Memory B cell (primary cell): ENCODE results near the gene SEPSECS.

ENCODE experiments used
- ATAC-seq: fragments of 150-1000 bp; cut with Tn5 transposase; 2 replicates; pipeline ENCODE4 v1.10.0; 2021; ENCODE audit warnings: low read depth, mild to moderate bottlenecking, moderate library complexity
- DNase-seq, 2 donors: peaks; one replicate each; pipeline ENCODE4 v3.0.0; 2022; ENCODE audit warnings: low spot score in 2 of 2
- H3K27ac Mint-ChIP-seq: one replicate; pipeline ENCODE4 v1.8.0; 2022; ENCODE audit warnings: mild to moderate bottlenecking, moderate library complexity, mixed read lengths
- H3K27me3 Mint-ChIP-seq: one replicate; pipeline ENCODE4 v1.8.0; 2022; ENCODE audit warnings: mixed read lengths
- H3K36me3 Mint-ChIP-seq: one replicate; pipeline ENCODE4 v1.8.0; 2022; ENCODE audit warnings: mild to moderate bottlenecking, mixed read lengths
- H3K4me1 Mint-ChIP-seq: one replicate; pipeline ENCODE4 v1.8.0; 2022; ENCODE audit warnings: mixed read lengths
- H3K4me3 Mint-ChIP-seq: one replicate; pipeline ENCODE4 v1.8.0; 2022; ENCODE audit warnings: mild to moderate bottlenecking, moderate library complexity, mixed read lengths
- H3K9me3 Mint-ChIP-seq: one replicate; pipeline ENCODE4 v1.8.0; 2022; ENCODE audit warnings: mixed read lengths

SEPSECS gene

DNA sequence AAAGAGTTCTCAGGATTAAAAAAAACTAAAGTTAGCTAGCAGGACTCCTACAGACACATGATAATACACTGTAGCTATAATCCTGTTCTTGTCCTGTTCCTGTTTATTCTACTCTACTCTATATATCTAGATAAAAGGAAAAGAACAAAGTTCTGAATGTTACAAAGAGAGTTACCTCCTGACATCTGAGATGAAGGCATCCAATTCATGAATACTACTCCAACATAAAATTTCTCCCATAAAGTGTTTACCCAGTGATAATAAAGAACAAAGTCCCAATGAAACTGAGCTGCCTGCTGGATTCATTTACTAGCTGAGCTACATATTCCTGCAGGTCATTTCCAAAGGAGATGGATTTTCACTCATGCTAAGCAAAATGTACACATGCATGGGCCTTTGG is 27.1 kb downstream of the SEPSECS start:
- Mint-ChIP-seq H3K27me3 (no peaks in the 10 kb centered on the region), H3K4me1 (peaks cover 3% of the 10 kb centered on the region), H3K27ac (no peak overlapping the region), H3K4me3 (no peak overlapping the region), H3K36me3 (peaks cover 35% of the 10 kb centered on the region), H3K9me3 (peaks cover 7% of the 10 kb centered on the region)
- no peak for ATAC-seq
- no peak for DNase-seq

DNA sequence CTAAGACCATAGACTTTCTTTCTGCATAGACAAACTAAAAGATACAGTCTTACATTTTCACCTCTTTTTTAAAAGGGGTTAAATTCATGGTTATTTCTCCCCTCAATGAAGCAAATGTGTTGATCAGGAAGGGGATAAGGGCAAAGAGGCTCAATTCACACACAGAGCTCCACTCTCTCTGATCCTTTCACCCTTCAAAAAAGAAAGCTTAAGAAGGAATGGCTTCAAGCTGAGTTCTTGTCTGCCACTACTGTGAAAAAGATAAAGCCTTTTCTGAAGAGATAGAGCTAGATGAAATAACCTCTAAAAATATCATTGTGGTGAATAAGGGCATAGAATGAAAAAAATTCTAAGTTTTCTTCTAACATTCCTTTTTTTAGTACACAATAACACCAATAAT is 28.3 kb downstream of the SEPSECS start:
- no peak overlapping the region for H3K4me3 Mint-ChIP-seq
- H3K4me1 Mint-ChIP-seq: peaks cover 3% of the 10 kb centered on the region
- DNase-seq: no peak
- no peak for ATAC-seq
- H3K36me3 Mint-ChIP-seq: peaks cover 34% of the 10 kb centered on the region
- H3K27ac Mint-ChIP-seq: no peak overlapping the region
- H3K27me3 Mint-ChIP-seq: no peaks in the 10 kb centered on the region
- H3K9me3 Mint-ChIP-seq: peaks cover 3% of the 10 kb centered on the region

DNA sequence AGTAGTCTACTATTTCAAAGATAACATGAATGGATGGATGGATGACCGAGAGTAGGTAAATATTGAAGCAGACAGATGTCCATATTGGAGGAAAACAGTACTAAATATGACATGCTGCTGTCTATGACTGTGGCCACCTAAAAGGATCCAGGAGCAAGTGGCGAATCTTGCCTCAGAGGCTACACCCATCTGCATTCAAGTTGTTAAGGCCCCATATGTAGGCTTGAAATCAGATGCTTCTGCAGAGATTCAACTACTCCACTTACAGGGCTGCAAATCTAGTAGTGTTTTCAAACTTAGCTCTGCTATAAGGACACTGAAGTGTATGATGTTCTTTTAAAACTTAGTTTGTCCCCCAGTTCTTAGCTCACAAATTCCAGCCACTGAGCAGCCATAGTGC is 28.9 kb downstream of the SEPSECS start:
- no peak overlapping the region for H3K27ac Mint-ChIP-seq
- H3K4me1 Mint-ChIP-seq: peaks cover 3% of the 10 kb centered on the region
- H3K9me3 Mint-ChIP-seq: peaks cover 3% of the 10 kb centered on the region
- H3K4me3 Mint-ChIP-seq: no peak overlapping the region
- H3K27me3 Mint-ChIP-seq: no peaks in the 10 kb centered on the region
- peaks cover 30% of the 10 kb centered on the region for H3K36me3 Mint-ChIP-seq
- no peak for ATAC-seq
- DNase-seq: no peak

DNA sequence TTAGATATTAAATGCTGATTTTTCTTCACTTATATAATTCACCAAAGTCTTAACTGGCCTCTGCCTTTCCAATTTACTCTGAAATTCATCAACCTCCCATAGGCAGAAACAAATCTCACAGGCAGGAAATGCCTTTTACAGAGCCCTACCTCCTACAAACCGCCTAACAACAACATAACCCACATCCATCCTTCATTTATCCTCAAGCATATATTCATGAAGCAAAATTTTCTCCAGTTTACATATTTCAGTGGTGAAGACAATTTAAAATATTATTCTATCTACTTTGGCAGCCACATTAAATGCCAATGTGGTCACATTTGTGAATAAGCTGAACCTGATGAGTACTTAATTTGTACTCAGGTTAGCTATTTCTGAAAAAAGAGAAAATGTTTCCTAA is 30.3 kb downstream of the SEPSECS start:
- peaks cover 21% of the 10 kb centered on the region for H3K36me3 Mint-ChIP-seq
- H3K27me3 Mint-ChIP-seq: no peaks in the 10 kb centered on the region
- DNase-seq (no peak), ATAC-seq (no peak)
- no peak overlapping the region for H3K27ac Mint-ChIP-seq
- H3K4me3 Mint-ChIP-seq: no peak overlapping the region
- H3K4me1 Mint-ChIP-seq: no peaks in the 10 kb centered on the region
- H3K9me3 Mint-ChIP-seq: peaks cover 3% of the 10 kb centered on the region

DNA sequence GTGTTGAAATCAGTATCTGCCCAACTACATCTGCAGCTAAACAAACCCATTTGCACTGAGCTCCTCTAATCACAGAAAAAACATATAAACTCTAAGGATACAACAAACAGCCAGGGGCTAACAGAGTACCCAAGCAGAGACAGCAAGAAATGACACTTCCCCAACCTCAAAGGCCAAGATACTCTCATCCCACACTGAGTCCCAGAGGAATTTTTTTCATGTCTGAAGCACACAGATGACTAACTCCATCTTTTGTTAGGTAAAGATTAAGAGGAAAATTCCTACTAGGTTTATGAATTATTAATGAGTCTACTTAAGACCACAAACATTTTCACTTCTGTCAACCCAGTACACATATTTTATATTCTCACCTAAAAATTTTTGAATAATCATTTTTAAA is 31.6 kb downstream of the SEPSECS start:
- Mint-ChIP-seq H3K36me3 (peaks cover 24% of the 10 kb centered on the region), H3K27ac (no peak overlapping the region), H3K4me1 (no peaks in the 10 kb centered on the region), H3K9me3 (no peaks in the 10 kb centered on the region), H3K27me3 (no peaks in the 10 kb centered on the region), H3K4me3 (no peak overlapping the region)
- no peak for ATAC-seq
- no peak for DNase-seq

DNA sequence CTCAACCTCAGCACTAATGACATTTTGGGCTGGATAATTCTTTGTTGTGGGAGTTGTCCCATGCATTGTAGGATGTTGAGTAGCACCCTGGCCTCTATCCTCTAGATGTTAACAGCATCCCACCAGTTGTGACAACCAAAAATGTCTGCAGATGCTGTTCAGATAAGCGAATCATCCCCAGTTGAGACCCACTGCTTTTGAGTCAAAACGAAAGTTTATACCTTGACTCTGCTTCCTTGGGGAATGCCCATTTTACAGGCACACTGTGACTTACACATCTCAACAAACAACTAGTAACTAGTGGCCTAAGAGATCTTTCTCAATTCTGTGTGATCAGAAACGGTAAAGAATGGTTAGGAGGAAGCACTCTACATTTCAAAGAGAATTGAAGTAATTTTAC is 37.0 kb downstream of the SEPSECS start:
- no peak for ATAC-seq
- Mint-ChIP-seq H3K27ac (no peak overlapping the region), H3K27me3 (no peaks in the 10 kb centered on the region), H3K4me3 (no peak overlapping the region), H3K36me3 (peaks cover 21% of the 10 kb centered on the region), H3K9me3 (no peaks in the 10 kb centered on the region), H3K4me1 (no peaks in the 10 kb centered on the region)
- no peak for DNase-seq

DNA sequence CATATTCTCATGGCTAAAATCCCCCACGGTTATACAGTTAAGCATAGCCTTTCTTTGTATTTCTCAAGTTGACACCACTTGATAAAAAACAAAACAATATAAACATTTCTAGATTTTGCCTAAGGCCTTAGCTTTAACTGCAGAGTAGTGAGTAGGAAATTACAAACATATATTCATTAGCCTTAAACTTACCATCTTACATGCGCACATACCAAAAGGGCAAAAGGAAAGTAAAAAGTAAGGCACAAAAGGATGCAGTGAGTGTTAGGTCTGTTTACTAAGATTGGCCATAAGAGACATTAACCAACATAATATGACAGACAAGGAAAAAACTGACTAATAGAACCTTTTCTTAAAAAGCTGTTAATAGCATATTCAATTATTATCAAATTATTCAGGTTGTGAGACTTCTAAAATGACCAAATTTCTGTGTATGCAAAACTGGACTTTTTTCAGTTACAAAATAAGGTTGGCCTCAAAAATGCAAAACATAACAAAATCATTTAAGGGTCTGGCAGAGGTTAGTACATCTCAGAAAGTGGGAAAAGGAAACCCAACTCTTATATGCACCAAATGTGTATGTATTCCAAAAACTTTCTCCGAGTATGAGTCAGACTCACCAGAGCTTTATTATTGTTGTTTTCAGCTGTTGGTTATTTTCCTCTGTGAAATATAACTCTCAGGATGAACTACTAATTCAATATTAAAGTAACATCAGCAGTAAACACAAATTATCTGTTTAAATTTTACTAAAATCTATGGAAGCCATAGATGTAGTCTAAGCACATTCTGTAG is 39.9 kb downstream of the SEPSECS start:
- DNase-seq (no peak), ATAC-seq (no peak)
- no peaks in the 10 kb centered on the region for H3K4me1 Mint-ChIP-seq
- no peak overlapping the region for H3K4me3 Mint-ChIP-seq
- no peaks in the 10 kb centered on the region for H3K9me3 Mint-ChIP-seq
- H3K27me3 Mint-ChIP-seq: no peaks in the 10 kb centered on the region
- peaks cover 14% of the 10 kb centered on the region for H3K36me3 Mint-ChIP-seq
- H3K27ac Mint-ChIP-seq: no peak overlapping the region

DNA sequence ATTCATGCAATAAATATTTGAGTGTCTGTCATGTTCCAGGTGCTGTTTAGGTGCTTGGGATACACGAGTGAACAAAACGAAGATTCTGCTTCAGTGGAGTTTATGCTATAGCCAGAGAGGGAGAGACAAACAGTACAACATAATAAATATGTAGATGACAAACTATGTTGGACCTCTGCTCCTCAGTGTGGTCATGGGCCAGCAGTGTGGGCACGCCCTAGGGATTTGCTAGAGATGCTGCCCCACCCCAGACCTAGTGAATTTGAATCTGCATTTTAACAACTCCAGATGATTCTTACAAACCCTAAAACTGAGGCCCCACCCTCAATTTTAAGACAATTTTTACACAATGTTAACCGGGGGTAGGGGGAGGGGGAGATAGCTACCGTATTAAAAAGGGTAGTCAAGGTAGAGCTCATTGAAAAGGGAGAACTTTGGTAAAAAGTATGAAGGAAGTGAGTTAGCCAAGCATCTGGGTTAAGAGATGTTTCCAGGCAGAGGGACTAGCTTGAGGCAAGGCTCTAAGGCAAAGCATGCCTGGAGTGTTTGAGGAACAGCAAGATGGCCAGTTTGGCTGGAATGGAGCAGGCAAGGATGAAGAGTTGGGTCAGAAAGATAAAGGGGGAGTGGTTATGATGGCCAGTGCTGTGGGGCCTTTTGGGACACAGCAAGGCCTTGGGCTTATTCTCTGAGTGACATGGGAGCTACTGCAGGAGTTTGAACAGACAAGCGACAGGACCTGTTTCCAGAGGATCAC is 42.4 kb downstream of the SEPSECS start:
- no peak for DNase-seq
- Mint-ChIP-seq H3K4me1 (no peaks in the 10 kb centered on the region), H3K36me3 (peaks cover 8% of the 10 kb centered on the region), H3K4me3 (no peak overlapping the region), H3K27me3 (peaks cover 2% of the 10 kb centered on the region), H3K9me3 (no peaks in the 10 kb centered on the region), H3K27ac (no peak overlapping the region)
- no peak for ATAC-seq

DNA sequence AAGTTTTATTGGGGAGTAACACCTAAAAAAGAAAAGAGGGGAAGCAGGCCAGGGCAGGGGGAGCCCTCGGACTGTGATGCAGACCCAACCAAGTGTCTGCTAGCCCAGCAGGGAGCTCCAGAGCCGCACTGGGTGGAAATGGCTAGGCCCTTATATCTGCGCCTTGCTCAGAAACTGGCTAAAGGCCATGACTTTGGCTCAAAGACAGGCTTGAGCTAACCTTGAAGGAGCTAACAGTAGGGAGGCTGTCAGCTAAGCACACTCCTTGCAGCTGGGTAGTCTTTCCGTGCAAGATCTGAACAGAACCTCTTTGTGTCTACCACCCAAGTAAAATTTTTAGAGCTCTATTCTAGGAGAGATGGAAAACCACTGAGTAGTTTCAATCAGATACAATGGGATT is 43.0 kb downstream of the SEPSECS start:
- no peak overlapping the region for H3K27ac Mint-ChIP-seq
- ATAC-seq (no peak), DNase-seq (no peak)
- peaks cover 8% of the 10 kb centered on the region for H3K36me3 Mint-ChIP-seq
- no peak overlapping the region for H3K4me3 Mint-ChIP-seq
- H3K4me1 Mint-ChIP-seq: no peaks in the 10 kb centered on the region
- peaks cover 2% of the 10 kb centered on the region for H3K27me3 Mint-ChIP-seq
- no peaks in the 10 kb centered on the region for H3K9me3 Mint-ChIP-seq

DNA sequence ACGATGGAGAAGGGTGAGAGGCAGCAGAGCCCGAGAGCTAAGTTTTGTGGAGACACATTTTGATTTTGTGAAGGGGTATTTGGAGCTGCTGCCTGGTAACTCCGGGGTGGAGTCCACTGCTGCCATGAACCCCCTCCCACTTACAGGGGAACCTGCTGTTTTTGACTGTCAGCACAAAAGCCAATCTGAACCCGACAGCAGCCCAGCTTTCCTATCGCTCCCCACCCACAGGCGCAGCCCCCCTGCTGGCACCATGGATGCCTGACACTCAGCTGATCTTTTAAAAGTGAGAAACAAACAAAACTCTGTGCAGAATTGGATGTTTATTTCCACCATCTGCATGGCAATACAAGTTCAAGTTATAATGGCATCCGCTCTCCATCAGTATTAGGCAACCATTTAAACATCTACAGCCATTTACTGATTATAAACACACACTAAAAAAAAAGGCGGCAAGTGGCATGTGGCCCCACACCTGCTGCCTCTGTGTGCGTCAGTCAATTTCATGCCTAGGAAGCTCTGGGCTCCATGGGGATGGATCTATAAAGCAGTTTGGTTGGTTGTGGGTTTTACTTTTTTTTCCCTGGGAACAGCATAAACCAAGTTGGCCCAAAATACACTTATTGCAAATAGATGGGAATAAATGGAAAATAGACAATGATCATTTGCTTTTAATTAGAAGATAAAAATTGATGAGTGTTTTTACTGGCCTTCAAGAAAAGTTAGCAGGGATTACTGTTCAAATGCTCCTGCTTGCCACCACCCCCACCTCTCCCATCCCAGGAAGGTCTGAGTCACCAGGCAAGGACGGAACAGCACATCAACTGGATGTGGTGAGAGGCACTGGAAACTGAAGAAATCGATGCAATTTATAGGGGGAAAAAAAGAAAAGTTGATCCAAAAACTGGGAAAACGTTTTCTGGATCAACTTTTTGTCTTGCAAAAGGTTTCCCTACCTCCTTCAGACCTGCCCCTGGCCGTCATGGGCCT is 46.0 kb downstream of the SEPSECS start:
- DNase-seq: no peak
- Mint-ChIP-seq H3K27me3 (peaks cover 2% of the 10 kb centered on the region), H3K4me1 (no peaks in the 10 kb centered on the region), H3K36me3 (peaks cover 8% of the 10 kb centered on the region), H3K27ac (no peak overlapping the region), H3K9me3 (no peaks in the 10 kb centered on the region), H3K4me3 (no peak overlapping the region)
- ATAC-seq: no peak

DNA sequence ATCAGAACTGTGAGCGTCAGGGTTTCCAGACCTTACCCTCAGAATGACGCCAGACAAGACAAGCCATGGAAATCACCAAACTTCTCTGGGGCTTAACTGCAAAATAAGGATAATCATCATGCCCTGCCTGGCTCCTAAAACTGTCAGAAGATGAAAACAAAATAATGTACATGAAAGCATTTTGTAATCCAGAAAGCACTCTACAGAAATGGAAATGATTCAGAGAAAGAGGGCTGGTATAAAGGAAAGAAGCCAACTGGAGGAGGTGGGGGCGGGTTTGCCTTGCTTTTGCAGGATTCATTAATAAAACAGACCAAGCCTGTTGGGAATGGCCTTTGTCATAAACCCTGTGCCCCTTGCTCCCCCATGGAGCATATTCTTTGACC is 47.3 kb downstream of the SEPSECS start:
- Mint-ChIP-seq H3K4me3 (no peak overlapping the region), H3K9me3 (no peaks in the 10 kb centered on the region), H3K4me1 (no peaks in the 10 kb centered on the region), H3K36me3 (peaks cover 3% of the 10 kb centered on the region), H3K27ac (no peak overlapping the region), H3K27me3 (peaks cover 2% of the 10 kb centered on the region)
- ATAC-seq (no peak), DNase-seq (no peak)

DNA sequence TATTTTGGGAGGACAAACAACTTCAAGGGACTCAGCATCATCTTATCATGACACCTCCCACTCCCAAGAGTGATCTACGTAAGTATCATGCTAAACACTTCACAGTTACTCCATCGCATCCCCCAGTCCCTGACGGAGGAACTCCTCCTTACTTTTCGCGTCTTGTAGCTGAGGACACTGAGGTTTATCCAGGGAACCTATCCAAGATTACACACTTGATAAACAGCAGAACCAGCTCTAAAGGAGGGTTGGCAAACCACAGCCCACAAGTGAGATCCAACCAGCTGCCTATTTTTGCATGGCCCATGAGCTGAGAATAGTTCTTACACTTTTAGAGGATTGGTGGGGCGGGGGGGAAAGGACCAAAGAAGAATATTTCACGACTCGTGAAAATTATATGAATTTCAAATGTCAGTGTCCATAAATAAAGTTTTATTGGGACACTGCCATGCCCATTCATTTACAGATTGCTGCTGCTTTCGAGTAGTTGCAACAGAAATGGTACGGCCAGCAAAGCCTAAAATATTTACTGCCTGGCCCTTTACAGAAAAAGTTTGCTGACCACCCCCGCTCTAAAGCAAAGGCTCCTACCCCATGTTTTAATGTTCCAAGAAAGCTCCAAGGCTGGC is 47.8 kb downstream of the SEPSECS start:
- Mint-ChIP-seq H3K36me3 (peaks cover 2% of the 10 kb centered on the region), H3K27me3 (peaks cover 2% of the 10 kb centered on the region), H3K4me3 (no peak overlapping the region), H3K9me3 (no peaks in the 10 kb centered on the region), H3K27ac (no peak overlapping the region), H3K4me1 (no peaks in the 10 kb centered on the region)
- DNase-seq (no peak), ATAC-seq (no peak)

DNA sequence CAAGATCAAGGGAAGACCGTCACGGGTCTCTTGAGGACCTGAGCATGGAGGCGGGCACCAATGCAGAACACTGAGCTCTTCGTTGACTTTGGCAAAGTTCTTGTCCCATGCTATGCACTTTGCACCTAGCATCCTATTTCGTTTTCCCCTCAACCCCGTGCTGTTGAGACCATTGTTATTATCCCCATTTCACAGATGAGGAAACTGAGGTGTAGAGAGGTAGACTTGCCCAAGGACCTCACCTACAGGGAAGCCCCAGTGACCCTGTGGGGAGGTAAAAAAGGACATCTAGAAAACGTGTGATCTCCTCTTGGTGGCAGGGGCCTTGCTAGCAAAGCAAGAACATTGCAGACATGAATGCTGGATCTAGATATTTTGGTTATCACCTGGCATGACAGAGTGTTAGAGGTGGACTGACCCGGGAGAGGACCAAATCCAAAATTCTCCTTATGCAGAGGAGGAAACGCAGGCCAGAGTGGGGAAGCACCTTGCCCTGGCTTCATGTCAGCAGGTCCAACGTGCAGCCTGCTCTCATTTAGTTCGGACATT is 48.5 kb downstream of the SEPSECS start:
- H3K27me3 Mint-ChIP-seq: peaks cover 3% of the 10 kb centered on the region
- peaks cover 1% of the 10 kb centered on the region for H3K9me3 Mint-ChIP-seq
- ATAC-seq (no peak), DNase-seq (no peak)
- H3K4me3 Mint-ChIP-seq: no peak overlapping the region
- H3K4me1 Mint-ChIP-seq: no peaks in the 10 kb centered on the region
- H3K27ac Mint-ChIP-seq: no peak overlapping the region
- H3K36me3 Mint-ChIP-seq: peaks cover 2% of the 10 kb centered on the region
